Fibroblast of upper back skin (primary cell): ENCODE measurements around the gene ARFIP1.
A peak's percentile ranks its signal among the peaks of the same experiment; 100 is the strongest.

Source experiments
- DNase-seq: peaks from one replicate; pipeline ENCODE4 v3.0.0-alpha.2; 2013

Gene ARFIP1

DNA sequence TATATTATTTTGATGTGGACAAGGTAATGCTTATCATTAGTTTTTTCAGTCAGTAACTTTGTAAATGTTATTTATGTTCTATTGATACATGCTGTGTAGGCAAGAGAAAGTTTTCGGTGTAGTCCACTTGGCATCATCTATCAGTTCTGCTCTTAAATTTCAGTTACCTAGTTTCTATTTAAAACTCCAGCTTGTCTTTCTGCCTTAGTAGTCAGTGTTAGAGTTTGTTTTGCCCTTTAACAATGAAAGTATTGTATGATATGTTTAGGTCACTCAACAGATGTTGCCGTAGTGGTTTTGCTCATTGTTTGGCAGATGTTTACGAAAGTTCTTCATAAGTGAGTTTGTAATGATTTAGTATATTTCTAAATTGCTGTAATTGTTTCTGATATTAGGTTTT is 121.5 kb downstream of the ARFIP1 start:
- DNase-seq = no peak

- DNase-seq = no peak
Observed at GRCh38 chr4:152903658-152904057, 123.9 kb downstream of the ARFIP1 start.

GRCh38 chr4:152909901-152910300 is 130.1 kb downstream of the ARFIP1 start:
- DNase-seq = no peak

GRCh38 chr4:152910521-152910920 is 130.8 kb downstream of the ARFIP1 start:
- DNase-seq = no peak

DNA sequence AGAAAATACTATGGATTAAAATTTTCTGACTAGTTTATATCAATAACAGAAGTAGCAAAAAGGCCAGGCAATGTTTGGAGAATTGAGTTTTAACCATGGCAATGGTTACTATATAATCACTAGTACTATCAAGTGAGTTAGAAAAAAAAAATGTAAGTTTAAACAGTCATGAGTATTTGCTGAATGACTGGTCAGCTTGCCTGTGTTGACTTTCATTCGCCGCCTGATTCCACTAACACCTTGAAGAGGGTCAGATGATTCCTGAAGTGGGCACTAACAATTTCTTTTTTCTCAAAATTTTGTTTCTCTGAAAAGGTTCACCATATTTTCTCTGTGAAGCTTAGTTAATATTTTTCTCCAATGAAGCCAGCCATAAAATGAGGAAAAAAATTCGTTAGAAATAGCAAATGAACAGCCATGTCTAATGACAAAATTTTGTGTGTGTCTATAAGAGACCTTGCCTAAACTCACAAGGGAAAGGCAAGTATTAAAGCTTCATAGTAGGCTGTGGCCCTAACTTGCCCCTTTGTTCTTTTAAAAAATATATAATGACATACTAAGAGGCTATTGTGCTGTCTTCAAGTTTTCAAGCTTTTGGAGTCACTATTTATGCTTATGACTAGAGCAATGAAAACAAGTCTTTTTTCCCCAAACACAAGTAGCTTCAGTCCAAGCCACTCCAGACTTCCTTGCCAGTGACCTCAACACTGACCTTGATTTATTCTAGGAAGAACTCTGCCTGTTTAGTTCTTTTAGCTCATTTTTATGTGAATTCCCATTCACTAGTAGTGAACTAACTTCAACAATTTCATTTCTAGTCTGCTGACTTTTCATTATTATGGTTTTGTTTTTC is 138.0 kb downstream of the ARFIP1 start:
- no peak for DNase-seq

- no peak for DNase-seq
Observed at GRCh38 chr4:152919826-152920225, 140.1 kb downstream of the ARFIP1 start.

DNA sequence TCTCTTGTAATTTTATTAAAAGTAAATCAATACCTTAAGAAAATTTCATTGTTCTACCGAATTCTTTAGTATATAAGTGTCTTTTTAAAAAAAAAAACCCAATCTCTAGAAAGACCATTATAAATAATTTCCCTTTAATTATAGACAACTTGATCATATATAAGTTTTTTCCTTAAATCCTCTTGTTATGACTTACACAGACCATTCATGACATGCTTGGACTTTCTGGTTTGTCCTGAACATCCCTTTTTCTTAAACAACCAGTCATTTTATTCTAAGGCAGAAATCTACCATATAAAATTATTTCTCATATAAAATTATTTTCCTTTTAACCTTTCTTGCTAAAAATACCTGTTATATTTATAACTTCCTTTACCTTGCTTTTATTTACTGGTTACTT is 141.0 kb downstream of the ARFIP1 start:
- DNase-seq = no peak

DNA sequence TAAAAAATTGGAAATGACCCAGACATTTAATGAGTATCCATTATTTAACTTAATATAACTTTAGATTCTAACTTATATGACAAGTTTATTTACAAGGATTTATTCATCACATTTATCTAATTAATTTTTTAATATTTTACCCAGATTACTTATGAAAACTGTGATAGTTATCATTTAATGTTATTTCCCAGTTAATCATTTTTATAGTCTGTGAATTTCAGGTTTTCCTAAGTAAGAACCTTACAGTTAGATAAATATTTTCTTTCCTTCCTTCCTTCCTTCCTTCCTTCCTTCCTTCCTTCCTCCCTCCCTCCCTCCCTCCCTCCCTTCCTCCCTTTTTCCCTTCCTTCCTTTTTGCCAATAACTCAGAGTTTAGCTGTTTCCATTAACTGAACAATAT is 141.5 kb downstream of the ARFIP1 start:
- no peak for DNase-seq

DNA sequence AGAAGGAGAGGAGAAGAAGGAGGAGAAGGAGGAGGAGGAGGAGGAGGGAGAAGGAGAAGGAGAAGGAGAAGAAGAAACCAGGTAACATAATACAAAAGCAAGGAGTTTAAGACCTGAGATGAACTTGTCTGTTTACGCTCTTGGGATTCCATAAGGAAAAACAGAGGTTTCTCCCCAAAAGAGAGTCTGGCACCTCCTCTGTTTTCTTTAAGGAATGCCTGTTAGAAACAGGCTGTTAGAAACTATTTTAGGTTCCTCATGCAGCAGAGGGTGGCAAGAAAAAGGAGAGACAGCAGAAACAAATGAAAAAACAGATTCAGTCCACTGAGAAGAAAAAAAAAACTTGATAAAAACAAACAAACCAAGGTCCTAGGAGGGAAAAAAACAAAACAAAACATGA is 146.1 kb downstream of the ARFIP1 start:
- no peak for DNase-seq

DNA sequence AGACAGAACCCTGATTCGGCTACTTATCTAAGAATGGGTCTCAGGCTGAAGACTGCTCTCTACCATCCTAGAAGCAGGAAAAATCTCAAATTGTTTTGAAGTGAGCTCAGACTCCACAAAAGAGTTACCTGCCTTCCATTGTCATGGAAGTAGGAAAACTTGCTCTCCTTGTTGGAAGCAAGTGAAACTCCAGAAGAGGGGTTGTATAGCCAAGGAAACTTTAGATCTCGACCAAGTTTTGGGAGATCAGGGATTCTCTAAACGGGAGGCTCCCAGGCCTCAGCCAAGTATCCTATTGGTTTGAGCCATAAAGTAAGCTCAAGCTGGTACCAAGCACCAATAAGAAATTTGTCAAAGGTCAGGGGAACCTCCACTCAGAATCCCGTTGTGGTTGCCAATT is 147.2 kb downstream of the ARFIP1 start:
- DNase-seq = no peak

- no peak for DNase-seq
Observed at GRCh38 chr4:152927737-152928136, 148.0 kb downstream of the ARFIP1 start.

- DNase-seq = no peak
Observed at GRCh38 chr4:152928286-152928685, 148.5 kb downstream of the ARFIP1 start.

DNA sequence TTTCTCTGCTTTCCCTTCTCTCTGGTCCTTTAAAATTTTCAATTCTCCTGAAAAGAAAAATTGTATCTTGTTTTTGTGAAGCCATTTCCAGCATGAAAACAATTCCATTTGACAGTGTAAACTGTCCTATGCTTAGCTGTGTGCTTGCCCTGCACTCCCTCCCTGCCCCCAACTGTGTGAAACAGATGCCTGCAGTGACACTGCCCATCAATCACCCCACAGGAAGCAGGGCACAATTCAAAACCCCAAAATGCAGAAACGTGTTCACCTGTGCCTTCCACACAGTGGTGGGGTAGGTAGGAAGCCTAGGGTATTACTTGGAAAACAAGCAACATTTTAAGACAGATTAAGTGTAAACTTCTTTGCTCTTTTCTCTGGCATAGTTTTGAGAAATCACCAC is 150.1 kb downstream of the ARFIP1 start:
- no peak for DNase-seq

- DNase-seq = no peak
Observed at GRCh38 chr4:152935143-152935542, 155.4 kb downstream of the ARFIP1 start.

- no peak for DNase-seq
Observed at GRCh38 chr4:152935631-152936445, 156.1 kb downstream of the ARFIP1 start, which contains the start of gene FHDC1. TSS of gene FHDC1 (plus strand) at chr4:152936323. CDS start at chr4:152943058, 6,735 bp downstream.

DNA sequence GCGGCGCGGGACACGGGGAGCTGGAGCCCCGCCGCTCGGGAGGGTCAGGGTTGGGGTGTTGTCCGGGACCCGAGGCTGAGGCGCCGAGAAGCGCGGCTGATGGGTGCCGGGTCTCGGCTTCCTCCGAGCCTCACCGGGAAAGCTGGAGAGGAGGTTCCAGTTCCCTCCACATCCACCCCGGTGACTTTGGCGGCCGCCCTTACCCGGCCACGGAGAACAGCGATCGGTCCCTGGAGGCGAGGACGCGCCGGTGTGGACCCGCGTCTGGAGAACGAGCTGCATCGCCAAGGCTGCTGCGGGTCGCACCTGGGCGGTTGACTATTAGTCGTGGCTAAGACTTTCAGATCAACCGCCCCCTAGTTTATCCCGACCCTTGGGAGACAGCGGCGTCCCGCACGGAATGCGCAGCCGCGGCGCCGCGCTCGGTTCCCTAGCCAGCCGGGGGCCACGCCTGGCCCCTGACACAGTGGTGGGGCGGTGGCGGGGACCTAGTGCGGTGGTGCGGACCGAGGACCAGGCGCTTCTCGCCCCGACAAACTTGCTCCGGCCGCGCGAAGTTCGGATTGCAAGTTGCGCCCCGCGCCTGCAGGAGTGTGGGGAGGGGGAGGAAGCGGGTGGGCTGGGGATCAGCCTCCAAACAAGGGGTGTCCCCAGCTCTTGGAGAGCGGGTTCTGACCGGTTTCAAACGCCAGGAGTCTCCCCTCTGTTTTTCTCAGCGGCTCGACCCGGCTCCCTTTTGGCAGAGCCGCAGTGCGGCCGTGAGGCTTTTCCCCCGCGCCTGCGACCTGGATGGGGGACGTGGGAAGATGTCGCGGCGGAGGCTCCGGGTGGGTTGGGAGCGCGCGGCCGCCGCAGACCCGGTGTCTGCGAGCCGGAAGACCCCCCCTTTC is 156.9 kb downstream of the ARFIP1 start:
- DNase-seq = no peak

GRCh38 chr4:152937336-152938236 is 157.8 kb downstream of the ARFIP1 start:
- DNase-seq = peak; percentile 30

GRCh38 chr4:152938237-152938947 is 158.6 kb downstream of the ARFIP1 start:
- DNase-seq = no peak

DNA sequence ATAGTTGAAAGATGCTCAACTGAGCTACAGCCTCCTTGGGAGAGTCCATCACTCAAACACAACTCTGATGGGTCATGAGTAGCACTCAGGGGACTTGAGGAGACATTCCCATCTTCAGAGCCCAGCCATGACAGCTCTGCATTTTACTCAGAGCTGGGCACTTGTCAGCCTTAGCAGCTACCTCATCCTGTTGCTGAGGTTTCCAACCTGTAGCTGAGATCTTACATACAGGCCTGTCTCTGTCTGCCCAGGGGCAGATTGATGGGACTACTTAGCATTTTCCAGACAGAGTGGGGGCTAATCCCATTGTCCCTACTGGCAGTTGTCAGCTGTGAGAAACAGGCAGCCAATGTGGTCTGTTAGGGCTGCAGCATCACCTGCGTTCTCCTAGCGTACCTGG is 159.9 kb downstream of the ARFIP1 start:
- DNase-seq = no peak

- no peak for DNase-seq
Observed at GRCh38 chr4:152940461-152940860, 160.7 kb downstream of the ARFIP1 start.

DNA sequence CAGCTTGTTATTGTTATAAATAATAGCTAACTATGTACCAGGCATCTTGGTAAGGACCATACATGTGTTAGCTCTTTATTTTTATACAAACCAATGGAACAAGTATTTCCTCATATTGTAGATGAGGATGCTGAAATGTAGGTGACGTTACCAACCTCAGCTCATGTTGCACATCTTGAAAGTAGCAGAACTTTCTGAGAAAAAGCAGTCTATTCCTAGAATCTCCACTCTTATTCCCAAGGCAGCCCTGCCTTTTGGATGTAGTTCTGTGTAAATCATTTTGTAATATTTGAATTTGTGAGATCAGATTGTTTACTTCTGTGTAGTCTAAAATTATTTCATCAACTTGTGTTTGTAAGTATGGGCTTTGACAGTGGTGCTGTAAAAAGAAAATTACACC is 161.7 kb downstream of the ARFIP1 start:
- no peak for DNase-seq
